ENCODE data around the gene PLEKHH1.

- no peak for TF ChIP-seq EZH2phosphoT487 (conservative IDR thresholded peaks at IDR 0.05; ENCODE audit: low read length)
- TF ChIP-seq, protein P1, sequence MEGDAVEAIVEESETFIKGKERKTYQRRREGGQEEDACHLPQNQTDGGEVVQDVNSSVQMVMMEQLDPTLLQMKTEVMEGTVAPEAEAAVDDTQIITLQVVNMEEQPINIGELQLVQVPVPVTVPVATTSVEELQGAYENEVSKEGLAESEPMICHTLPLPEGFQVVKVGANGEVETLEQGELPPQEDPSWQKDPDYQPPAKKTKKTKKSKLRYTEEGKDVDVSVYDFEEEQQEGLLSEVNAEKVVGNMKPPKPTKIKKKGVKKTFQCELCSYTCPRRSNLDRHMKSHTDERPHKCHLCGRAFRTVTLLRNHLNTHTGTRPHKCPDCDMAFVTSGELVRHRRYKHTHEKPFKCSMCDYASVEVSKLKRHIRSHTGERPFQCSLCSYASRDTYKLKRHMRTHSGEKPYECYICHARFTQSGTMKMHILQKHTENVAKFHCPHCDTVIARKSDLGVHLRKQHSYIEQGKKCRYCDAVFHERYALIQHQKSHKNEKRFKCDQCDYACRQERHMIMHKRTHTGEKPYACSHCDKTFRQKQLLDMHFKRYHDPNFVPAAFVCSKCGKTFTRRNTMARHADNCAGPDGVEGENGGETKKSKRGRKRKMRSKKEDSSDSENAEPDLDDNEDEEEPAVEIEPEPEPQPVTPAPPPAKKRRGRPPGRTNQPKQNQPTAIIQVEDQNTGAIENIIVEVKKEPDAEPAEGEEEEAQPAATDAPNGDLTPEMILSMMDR (IDR thresholded peaks at IDR 0.05; ENCODE audit: insufficient read depth, low read length, poor library complexity, severe bottlenecking): no peak
Observed at GRCh38 chr14:67547224-67547780, 14.2 kb downstream of the PLEKHH1 start.

Measured in SU-DHL-6 (cell line).